Right lobe of liver (tissue), 6 donors: Measurements from ENCODE around the gene MYL3. TPM values are rescaled to one million over a fixed set of nuclear protein-coding genes. Genes with fewer than 3 reads are reported as not detected.

Experiments used
- ATAC-seq, 4 donors: fragments of 200-7000 bp; cut with Tn5 transposase; one replicate each; pipeline ENCODE4 v1.9.1; 2020; ENCODE audit warnings: mild to moderate bottlenecking in 4 of 4, moderate library complexity in 4 of 4
- DNase-seq, 3 donors: peaks; one replicate each; pipeline ENCODE4 v3.0.0-alpha.2; 2020
- H3K27ac ChIP-seq, 3 donors: fragments of 200-600 bp; one replicate each; pipeline ENCODE4 v1.8.0; 2022
- H3K27me3 ChIP-seq, 2 donors: fragments of 200-600 bp; one replicate each; pipeline ENCODE4 v1.8.0; 2022
- H3K36me3 ChIP-seq, 4 donors: fragments of 200-600 bp; sonication (generic) in 1 of 4; one replicate each; pipeline versions ENCODE4 v1.5.1 to v1.8.0; 2017 to 2022; ENCODE audit warnings: control low read depth in 1 of 4
- H3K4me1 ChIP-seq, 4 donors: fragments of 200-600 bp; sonication (generic) in 1 of 4; one replicate each; pipeline versions ENCODE4 v1.5.1 to v1.8.0; 2017 to 2022; ENCODE audit warnings: control low read depth in 1 of 4
- H3K4me3 ChIP-seq, 3 donors: fragments of 200-600 bp; one replicate each; pipeline ENCODE4 v1.8.0; 2022
- H3K9me3 ChIP-seq, 4 donors: fragments of 200-600 bp; sonication (generic) in 1 of 4; one replicate each; pipeline versions ENCODE4 v1.5.1 to v1.8.0; 2017 to 2022; ENCODE audit warnings: control low read depth in 1 of 4
- CTCF ChIP-seq, 4 donors: fragments of 200-600 bp in 3 of 4; fragments of 450-650 bp in 1 of 4; IDR thresholded peaks; one replicate each; pipeline versions ENCODE4 v1.5.1 to v1.8.0; 2016 to 2022; ENCODE audit warnings: antibody characterized with exemption in 4 of 4, mild to moderate bottlenecking in 2 of 4
- POLR2A ChIP-seq: fragments of 450-650 bp; IDR thresholded peaks from one replicate; pipeline ENCODE4 v1.6.1; 2017; ENCODE audit warnings: antibody characterized with exemption, mild to moderate bottlenecking
- WGBS: methylation state at CpG from one replicate; pipeline ENCODE4 v1.1.6; 2018; ENCODE audit warnings: low coverage, low lambda C conversion rate; ENCODE audit not compliant: insufficient coverage; ENCODE audit errors: missing lambda C conversion rate; 5-methylcytosine and 5-hydroxymethylcytosine counted together
- intact Hi-C, 2 donors: fragments of 100-400 bp; cut with DNase I; formaldehyde crosslinking; loops; one replicate each; pipeline versions ENCODE4 v1.11.2 to v1.14.1; 2022
- total RNA-seq, 6 experiments: library from RNA; depleted of rRNA in 2 of 6; stranded (reverse); fragments of >200 nt in 2 of 6; fragmentation: NEBNext Ultra II Directional in 3 of 6; extraction: Animal tissue kit (Norgen Biotek cat#: 25700) in 3 of 6; gene quantifications; one replicate each; pipeline versions ENCODE4 v1.1.0 to v1.2.4, GENCODE V29; 2016 to 2023
- donor health status: DM: no; HTN: yes; CAD: no.
- donor health status: DM: no; HTN: no; CAD: no.
- donor health status: DM: no; HTN: no; CAD: no.
- donor health status: DM: no; HTN: yes; CAD: no.
- donor health status: DM: no; HTN: yes; CAD: no.

The MYL3 gene
- total RNA-seq, 6 experiments from 2014 or later, result 0.37 to 2.0 (median 1.00) TPM

- no peak overlapping the region for H3K27ac ChIP-seq
- TF ChIP-seq POLR2A (no peak), CTCF (IDR thresholded peaks at IDR 0.05) (no peak)
- no peaks in the 10 kb centered on the region for H3K9me3 ChIP-seq
- H3K27me3 ChIP-seq, result no peaks in the 10 kb centered on the region
- H3K4me3 ChIP-seq, result no peak overlapping the region
- DNase-seq (no peak), ATAC-seq (no peak)
- no peaks in the 10 kb centered on the region for H3K36me3 ChIP-seq
- no peaks in the 10 kb centered on the region for H3K4me1 ChIP-seq
- intact Hi-C loops, result no loop called here
- 87% methylated on average over 3 of the region's 5 CpGs for WGBS
Observed at GRCh38 chr3:46847744-46848143, 15.5 kb downstream of the MYL3 start.

GRCh38 chr3:46846624-46847542, 16.4 kb downstream of the MYL3 start:
- H3K27ac ChIP-seq, result peak overlapping the region in 2 of 3 donors; percentile 44 to 77
- no peaks in the 10 kb centered on the region for H3K36me3 ChIP-seq
- no peaks in the 10 kb centered on the region for H3K27me3 ChIP-seq
- TF ChIP-seq POLR2A (no peak), CTCF (IDR thresholded peaks at IDR 0.05) (no peak)
- no peaks in the 10 kb centered on the region for H3K4me1 ChIP-seq
- WGBS, result no CpG with 5 or more reads among the region's 9 CpGs
- ATAC-seq (no peak), DNase-seq (peak in 1 of 3 donors; percentile 44)
- peak overlapping the region in 2 of 3 donors; percentile 58 to 66 for H3K4me3 ChIP-seq
- no peaks in the 10 kb centered on the region for H3K9me3 ChIP-seq
- intact Hi-C loops, result no loop called here

- Histone ChIP-seq H3K27me3 (no peaks in the 10 kb centered on the region), H3K27ac (peak overlapping the region; percentile 44 to 77 (median 50)), H3K36me3 (no peaks in the 10 kb centered on the region), H3K4me1 (no peaks in the 10 kb centered on the region), H3K4me3 (peak overlapping the region; percentile 58 to 66 (median 60)), H3K9me3 (no peaks in the 10 kb centered on the region)
- TF ChIP-seq CTCF (IDR thresholded peaks at IDR 0.05) (peak; percentile 48 to 70 (median 62)), POLR2A (no peak)
- DNase-seq (peak; percentile 83 to 89 (median 84)), ATAC-seq (peak; percentile 86 to 92 (median 88))
- intact Hi-C loops, result no loop called here
- WGBS, result 0% methylated on average over 5 of the region's 53 CpGs
Observed at GRCh38 chr3:46845860-46846623, 17.2 kb downstream of the MYL3 start.

- no peaks in the 10 kb centered on the region for H3K4me1 ChIP-seq
- intact Hi-C loops, result no loop called here
- no peaks in the 10 kb centered on the region for H3K27me3 ChIP-seq
- H3K9me3 ChIP-seq, result no peaks in the 10 kb centered on the region
- ATAC-seq (peak; percentile 79 to 80 (median 79)), DNase-seq (peak in 1 of 3 donors; percentile 73)
- TF ChIP-seq POLR2A (peak; percentile 51), CTCF (IDR thresholded peaks at IDR 0.05) (no peak)
- H3K36me3 ChIP-seq, result no peaks in the 10 kb centered on the region
- peak overlapping the region; percentile 58 to 66 (median 60) for H3K4me3 ChIP-seq
- peak overlapping the region; percentile 44 to 77 (median 50) for H3K27ac ChIP-seq
- 0% methylated on average over 6 of the region's 23 CpGs for WGBS
Observed at GRCh38 chr3:46845397-46845859, 17.8 kb downstream of the MYL3 start.
